Measurements from ENCODE around the gene TRIM44.

Gene TRIM44

DNA sequence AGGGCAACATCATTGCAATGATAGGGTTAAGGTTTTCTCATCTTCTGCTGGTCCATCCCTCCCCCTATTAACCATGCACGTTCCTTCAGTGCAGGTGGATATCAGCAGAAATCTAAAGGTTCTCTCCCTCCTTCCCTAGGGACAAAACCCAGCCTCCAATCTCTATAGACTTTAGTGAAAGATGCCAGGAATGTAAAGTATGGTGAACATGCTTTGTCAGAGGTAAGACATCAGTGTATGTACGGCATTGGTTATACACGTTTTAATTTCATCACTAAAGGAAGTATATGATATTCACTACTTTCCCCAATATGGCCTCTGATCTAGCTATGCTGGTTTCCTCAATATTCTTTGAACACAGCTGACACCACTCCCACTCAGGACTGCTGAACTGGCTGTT is 200.1 kb downstream of the TRIM44 start:
- peak; percentile 4 for DNase-seq

- no peak for DNase-seq
These were observed 201.6 kb downstream of the TRIM44 start for GRCh38 chr11:35864131-35864530.

GRCh38 chr11:35866601-35867000 is 204.0 kb downstream of the TRIM44 start:
- no peak for DNase-seq
